GM12872 (cell line): ENCODE measurements around the gene SETD9.

ENCODE experiments used
- CTCF ChIP-seq: IDR thresholded peaks from 3 replicates; pipeline ENCODE4 v1.5.1; 2011; ENCODE audit warnings: low read depth, mild to moderate bottlenecking, low read length, moderate library complexity; ENCODE audit not compliant: insufficient read depth

The SETD9 gene

GRCh38 chr5:56938858-56939257 is 29.5 kb downstream of the SETD9 start:
- TF ChIP-seq CTCF: no peak

GRCh38 chr5:56941981-56942380 is 32.6 kb downstream of the SETD9 start:
- TF ChIP-seq CTCF: no peak

- no peak for TF ChIP-seq CTCF
Observed at GRCh38 chr5:56947052-56947451, 37.7 kb downstream of the SETD9 start.

- no peak for TF ChIP-seq CTCF
Observed at GRCh38 chr5:56950626-56951125, 41.3 kb downstream of the SETD9 start.

GRCh38 chr5:56951126-56951945 is 41.9 kb downstream of the SETD9 start:
- TF ChIP-seq CTCF: no peak

GRCh38 chr5:56951946-56952691 is 42.7 kb downstream of the SETD9 start, which contains the start of gene MIER3:
Gene MIER3, minus strand, starts transcription at chr5:56952123. Its CDS starts 21 bp downstream, at chr5:56952102.
- no peak for TF ChIP-seq CTCF

GRCh38 chr5:56954262-56954661 is 44.9 kb downstream of the SETD9 start:
- no peak for TF ChIP-seq CTCF
